SK-N-SH treated with all-trans-retinoic acid at 6 μM for 48 hours (cell line): ENCODE results near the gene ELOVL6.

Experiments
- ARNTL ChIP-seq: fragments of 450-650 bp; formaldehyde crosslinking; IDR thresholded peaks from 2 replicates; pipeline ENCODE4 v1.5.0; 2020; ENCODE audit warnings: low read depth, mild to moderate bottlenecking, moderate library complexity, borderline replicate concordance
- BACH2 ChIP-seq: fragments of 250-450 bp; sonication (Bioruptor Pico); IDR thresholded peaks from 2 replicates; pipeline ENCODE4 v1.9.0; 2021; ENCODE audit warnings: mild to moderate bottlenecking, borderline replicate concordance
- ZNF565 ChIP-seq: fragments of 450-650 bp; formaldehyde crosslinking; conservative IDR thresholded peaks from 2 replicates; pipeline ENCODE4 v1.5.0; 2020; ENCODE audit warnings: low read depth, mild to moderate bottlenecking, moderate library complexity
- TF ChIP-seq, protein P1 (sequence below): fragments of 250-450 bp; sonication (Bioruptor Pico); IDR thresholded peaks from 2 replicates; pipeline ENCODE4 v1.8.0; 2020; ENCODE audit warnings: mild to moderate bottlenecking, moderate library complexity, borderline replicate concordance
- TF ChIP-seq, protein P2 (sequence below): fragments of 250-450 bp; sonication (Bioruptor Pico); IDR thresholded peaks from 2 replicates; pipeline ENCODE4 v1.5.1; 2020; ENCODE audit warnings: low read depth, mild to moderate bottlenecking, moderate library complexity
- TF ChIP-seq, protein P3 (sequence below): fragments of 250-450 bp; sonication (Bioruptor Pico); IDR thresholded peaks from 2 replicates; pipeline ENCODE4 v1.5.1; 2021; ENCODE audit warnings: mild to moderate bottlenecking, moderate library complexity

DNA sequence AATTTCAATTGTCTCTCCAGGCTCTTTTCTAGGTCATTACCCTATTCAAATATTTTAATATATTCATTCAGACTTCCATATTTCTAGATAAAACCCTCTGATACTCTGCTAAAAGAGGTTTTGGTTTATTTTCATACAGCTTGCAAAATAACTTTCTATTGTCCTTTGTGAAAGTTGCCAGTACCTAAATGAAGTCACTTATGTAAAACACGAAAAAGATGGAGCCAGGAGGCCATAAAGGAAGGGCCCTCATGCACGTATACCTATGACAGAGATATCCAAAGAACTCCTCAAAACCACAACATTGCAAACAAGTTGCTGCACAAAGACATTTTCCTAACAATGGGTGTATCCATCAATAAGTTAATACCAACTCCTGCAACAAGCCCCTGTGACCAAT, 25.7 kb upstream of the ELOVL6 start:
- TF ChIP-seq ARNTL (CRISPR knock-in tag) (no peak), BACH2 (CRISPR knock-in tag) (no peak), ZNF565 (CRISPR knock-in tag) (no peak)
- TF ChIP-seq, protein P1, sequence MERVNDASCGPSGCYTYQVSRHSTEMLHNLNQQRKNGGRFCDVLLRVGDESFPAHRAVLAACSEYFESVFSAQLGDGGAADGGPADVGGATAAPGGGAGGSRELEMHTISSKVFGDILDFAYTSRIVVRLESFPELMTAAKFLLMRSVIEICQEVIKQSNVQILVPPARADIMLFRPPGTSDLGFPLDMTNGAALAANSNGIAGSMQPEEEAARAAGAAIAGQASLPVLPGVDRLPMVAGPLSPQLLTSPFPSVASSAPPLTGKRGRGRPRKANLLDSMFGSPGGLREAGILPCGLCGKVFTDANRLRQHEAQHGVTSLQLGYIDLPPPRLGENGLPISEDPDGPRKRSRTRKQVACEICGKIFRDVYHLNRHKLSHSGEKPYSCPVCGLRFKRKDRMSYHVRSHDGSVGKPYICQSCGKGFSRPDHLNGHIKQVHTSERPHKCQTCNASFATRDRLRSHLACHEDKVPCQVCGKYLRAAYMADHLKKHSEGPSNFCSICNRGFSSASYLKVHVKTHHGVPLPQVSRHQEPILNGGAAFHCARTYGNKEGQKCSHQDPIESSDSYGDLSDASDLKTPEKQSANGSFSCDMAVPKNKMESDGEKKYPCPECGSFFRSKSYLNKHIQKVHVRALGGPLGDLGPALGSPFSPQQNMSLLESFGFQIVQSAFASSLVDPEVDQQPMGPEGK (CRISPR knock-in tag), result no peak
- TF ChIP-seq, protein P2, sequence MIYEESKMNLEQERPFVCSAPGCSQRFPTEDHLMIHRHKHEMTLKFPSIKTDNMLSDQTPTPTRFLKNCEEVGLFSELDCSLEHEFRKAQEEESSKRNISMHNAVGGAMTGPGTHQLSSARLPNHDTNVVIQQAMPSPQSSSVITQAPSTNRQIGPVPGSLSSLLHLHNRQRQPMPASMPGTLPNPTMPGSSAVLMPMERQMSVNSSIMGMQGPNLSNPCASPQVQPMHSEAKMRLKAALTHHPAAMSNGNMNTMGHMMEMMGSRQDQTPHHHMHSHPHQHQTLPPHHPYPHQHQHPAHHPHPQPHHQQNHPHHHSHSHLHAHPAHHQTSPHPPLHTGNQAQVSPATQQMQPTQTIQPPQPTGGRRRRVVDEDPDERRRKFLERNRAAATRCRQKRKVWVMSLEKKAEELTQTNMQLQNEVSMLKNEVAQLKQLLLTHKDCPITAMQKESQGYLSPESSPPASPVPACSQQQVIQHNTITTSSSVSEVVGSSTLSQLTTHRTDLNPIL (CRISPR knock-in tag), result no peak
- TF ChIP-seq, protein P3, sequence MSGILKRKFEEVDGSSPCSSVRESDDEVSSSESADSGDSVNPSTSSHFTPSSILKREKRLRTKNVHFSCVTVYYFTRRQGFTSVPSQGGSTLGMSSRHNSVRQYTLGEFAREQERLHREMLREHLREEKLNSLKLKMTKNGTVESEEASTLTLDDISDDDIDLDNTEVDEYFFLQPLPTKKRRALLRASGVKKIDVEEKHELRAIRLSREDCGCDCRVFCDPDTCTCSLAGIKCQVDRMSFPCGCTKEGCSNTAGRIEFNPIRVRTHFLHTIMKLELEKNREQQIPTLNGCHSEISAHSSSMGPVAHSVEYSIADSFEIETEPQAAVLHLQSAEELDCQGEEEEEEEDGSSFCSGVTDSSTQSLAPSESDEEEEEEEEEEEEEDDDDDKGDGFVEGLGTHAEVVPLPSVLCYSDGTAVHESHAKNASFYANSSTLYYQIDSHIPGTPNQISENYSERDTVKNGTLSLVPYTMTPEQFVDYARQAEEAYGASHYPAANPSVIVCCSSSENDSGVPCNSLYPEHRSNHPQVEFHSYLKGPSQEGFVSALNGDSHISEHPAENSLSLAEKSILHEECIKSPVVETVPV (CRISPR knock-in tag), result no peak
